ENCODE measurements around the gene GATAD2A.

GATAD2A gene

GRCh38 chr19:19433666-19434213, 28.3 kb downstream of the GATAD2A start:
- no peak for DNase-seq (ENCODE audit: low read depth)
- no peak overlapping the region for H3K4me3 ChIP-seq (ENCODE audit: low read length)
- TF ChIP-seq CTCF (conservative IDR thresholded peaks at IDR 0.05; ENCODE audit: low read length): no peak

GRCh38 chr19:19434483-19435045, 29.1 kb downstream of the GATAD2A start:
- TF ChIP-seq CTCF (conservative IDR thresholded peaks at IDR 0.05; ENCODE audit: low read length): no peak
- no peak overlapping the region for H3K4me3 ChIP-seq (ENCODE audit: low read length)
- DNase-seq (ENCODE audit: low read depth): peak; percentile 89

- no peak for DNase-seq (ENCODE audit: low read depth)
- H3K4me3 ChIP-seq (ENCODE audit: low read length): no peak overlapping the region
- no peak for TF ChIP-seq CTCF (conservative IDR thresholded peaks at IDR 0.05; ENCODE audit: low read length)
These were observed 30.7 kb downstream of the GATAD2A start for GRCh38 chr19:19436137-19436691.

- H3K4me3 ChIP-seq (ENCODE audit: low read length): no peak overlapping the region
- no peak for DNase-seq (ENCODE audit: low read depth)
- no peak for TF ChIP-seq CTCF (conservative IDR thresholded peaks at IDR 0.05; ENCODE audit: low read length)
These were observed 33.1 kb downstream of the GATAD2A start for GRCh38 chr19:19438366-19439175.

GRCh38 chr19:19439176-19439482, 33.7 kb downstream of the GATAD2A start:
- no peak for DNase-seq (ENCODE audit: low read depth)
- no peak for TF ChIP-seq CTCF (conservative IDR thresholded peaks at IDR 0.05; ENCODE audit: low read length)
- H3K4me3 ChIP-seq (ENCODE audit: low read length): no peak overlapping the region

GRCh38 chr19:19443283-19443682, 37.8 kb downstream of the GATAD2A start:
- no peak for DNase-seq (ENCODE audit: low read depth)
- TF ChIP-seq CTCF (conservative IDR thresholded peaks at IDR 0.05; ENCODE audit: low read length): no peak
- no peak overlapping the region for H3K4me3 ChIP-seq (ENCODE audit: low read length)

All from AG10803 (cell line).